ENCODE data around the gene PTPN23.

Gene PTPN23

DNA sequence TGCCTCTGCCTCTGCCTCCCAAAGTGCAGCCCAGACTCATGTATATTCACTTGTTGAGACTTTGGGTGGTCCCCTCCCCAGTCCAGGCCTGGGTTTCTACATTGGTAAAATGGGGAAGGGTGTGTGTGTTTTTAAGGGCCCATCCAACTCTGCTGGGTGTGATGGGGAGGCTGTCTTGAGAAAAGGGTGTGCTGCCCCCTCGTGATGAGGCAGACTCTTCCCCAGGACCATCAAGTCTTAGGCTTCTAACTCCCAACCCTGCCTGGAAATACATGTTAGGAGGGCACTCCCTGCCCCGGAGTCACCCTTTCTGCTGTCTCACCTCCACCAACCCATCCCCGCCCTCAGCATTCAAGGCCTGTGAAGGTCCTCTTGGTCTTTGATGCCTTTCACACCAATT is 4.4 kb upstream of the PTPN23 start:
- no peak for DNase-seq

DNA sequence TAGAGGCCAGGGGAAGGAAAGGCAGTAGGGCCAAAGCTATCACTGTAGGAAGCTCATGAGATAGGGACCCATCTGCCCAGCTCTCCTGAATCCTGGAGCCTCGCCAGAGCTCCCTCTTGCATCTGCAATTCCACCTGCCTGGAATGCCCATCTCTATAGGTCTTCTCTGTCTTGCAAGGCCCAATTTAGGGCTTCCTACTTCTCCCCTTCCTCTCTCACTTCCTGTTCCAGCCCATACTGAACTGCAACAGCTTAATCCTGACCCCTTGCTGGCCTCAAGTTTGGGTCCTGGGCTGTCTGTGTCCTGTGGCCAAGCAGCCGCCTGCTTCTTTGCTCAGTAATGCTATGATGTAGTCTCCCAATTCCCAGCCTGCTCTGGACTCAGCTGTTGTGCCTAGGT is 3.6 kb upstream of the PTPN23 start:
- no peak for DNase-seq

DNA sequence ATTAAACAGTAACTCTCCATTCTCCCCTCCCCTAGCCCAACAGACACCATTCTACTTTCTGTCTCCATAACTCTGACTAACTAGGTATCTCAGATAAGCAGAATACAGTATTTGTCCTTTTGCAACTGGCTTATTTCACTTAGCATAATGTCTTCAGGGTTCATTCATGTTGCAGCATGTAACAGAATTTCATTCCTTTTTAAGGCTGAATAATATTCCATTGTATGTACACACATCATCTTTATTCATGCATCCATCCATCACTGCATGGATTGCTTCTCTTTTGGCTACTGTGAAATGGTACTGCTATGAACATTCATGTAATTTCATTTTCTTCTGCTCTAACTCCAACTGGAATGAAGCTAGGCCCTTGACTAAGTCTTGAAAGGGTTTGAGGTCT is 2.0 kb upstream of the PTPN23 start:
- DNase-seq = no peak

DNA sequence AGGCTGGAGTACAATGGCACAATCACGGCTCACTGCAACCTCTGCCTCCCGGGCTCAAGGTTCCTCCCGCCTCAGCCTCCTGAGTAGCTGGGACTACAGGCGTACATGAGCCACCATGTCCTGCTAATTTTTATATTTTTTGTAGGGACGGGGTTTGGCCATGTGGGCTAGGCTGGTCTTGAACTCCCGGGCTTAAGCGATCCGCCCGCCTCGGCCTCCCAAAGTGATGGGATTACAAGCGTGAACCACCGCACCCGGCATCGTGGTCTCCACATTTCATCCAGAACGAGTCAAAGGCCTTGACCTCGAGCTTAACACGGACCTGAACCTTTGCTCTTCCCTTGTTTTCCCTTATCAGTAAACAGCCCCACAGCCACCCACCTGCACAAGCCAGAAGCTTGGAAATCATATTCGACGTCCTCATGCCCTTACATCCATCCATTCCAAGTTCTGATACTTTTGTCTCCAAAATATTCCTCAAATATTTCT is 1.4 kb upstream of the PTPN23 start:
- DNase-seq = no peak

DNA sequence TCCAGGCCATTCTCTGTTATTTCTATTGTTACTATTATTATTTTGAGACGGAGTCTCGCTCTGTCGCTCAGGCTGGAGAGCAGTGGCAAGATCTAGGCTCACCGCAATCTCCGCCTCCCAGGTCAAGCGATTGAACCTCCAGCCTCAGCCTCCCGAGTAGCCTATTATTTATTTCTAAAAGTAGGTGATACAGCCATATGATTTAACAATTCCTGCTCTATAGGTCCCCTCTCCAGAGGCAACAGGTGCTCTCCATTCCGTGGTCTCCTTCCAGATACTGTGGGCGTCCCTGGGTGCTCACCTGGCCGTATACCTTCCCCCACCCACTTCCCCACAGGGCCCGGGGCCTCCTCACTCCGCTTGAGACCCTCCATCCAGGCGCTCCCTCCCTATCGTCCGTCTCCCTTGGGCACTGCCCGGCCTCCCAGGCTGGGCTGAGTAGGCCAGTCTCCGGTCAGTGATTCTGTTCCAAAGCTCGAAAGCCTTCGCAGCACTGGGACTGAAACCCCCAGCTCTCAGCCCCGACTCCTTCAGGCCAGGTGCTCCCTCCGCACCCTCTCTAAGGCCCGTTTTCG is 708 bp upstream of the PTPN23 start:
- no peak for DNase-seq

DNA sequence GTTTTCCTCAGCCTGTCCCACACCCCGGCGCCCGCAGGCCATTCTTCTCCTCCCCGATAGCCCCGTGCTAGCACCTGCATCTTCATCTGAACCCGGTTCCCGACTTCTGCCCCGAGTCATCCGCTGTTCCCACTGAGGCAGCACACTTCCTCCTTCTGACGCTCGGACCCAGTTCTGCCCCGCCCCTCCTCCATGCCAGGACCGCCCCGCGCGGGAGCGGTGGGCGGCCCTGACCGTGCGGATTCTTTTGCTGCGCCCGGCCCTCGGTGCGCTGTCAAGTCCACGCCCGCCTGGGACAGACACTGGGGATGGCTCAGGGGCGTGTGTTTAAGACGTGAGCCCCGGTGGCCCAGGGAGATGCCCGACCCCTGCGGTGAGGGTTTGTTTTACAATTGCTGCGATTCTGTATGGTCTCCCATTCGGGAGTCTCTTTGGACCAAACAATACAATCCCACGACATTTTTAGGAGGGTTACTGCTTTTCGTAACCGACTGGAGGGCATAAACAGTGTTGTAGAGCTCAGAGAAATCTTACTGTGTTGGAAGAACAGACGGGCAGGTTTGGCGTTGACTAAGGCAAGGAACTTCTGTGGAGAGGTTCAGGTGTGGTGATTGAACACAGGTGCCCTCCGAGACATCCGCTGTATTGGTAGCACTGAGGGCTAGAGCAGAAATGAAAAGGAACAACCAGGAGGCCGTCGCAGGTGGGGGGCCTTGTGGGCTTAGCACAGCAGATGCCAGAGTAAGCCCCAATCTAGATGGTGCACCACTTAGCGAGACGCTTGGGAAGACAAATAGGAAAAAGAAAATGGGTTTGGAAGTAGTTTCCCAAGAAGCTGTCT is 716 bp downstream of the PTPN23 start:
- peak; percentile 90 for DNase-seq

DNA sequence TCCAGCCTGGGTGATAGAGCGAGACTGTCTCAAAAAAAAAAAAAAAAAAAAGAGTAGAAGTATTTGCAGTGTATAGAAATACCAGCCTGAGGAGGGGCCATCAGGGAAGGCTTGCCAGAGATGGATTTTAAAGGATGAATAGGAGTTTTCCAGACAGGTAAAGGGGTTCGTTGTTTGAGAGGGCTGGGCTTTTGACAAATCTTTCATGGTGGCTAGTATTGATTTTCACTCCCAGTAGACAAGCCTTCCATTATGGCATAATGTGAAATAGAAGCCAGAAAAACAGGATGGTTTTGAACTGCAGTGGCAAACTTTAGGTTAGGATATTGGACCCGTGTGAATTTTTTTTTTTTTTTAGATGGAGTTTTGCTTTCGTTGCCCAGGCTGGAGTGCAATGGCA is 3.6 kb downstream of the PTPN23 start:
- no peak for DNase-seq

DNA sequence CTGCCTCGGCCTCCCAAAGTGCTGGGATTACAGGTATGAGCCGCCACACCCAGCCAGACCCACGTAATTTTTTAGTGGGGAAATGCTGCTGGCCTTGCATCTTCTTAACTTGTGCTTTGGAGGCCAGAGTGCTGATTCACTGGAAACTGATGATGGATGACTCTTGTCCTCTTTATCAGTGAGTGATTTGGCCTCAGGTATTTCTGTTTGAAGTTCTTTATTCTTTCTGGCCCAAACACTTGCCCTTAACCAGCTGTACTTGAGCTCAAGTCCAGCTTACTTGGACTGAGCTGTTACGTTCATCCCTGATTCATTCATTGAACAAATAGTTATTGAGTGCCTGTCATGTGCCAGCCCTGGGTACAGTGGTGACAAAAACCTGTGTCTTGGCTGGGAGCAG is 4.2 kb downstream of the PTPN23 start:
- no peak for DNase-seq

DNA sequence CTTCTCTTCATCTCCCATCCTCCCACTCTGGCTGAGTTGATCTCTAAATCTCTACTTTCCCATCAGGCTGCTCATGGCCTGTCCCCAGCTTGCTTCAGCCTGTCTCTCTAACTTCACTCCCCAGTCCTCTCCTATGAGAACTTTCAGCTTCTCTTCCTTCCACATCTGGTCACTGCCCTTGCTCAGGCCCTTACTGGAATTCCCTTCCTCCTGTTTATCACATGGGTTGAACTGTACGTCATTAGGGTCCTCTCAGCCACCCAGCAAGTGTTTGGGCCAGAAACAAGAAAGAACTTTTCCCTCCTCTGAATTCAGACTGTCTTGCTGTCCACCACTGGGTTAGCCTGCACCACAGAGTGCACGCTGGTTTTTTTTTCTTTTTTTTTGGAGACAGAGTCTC is 5.0 kb downstream of the PTPN23 start:
- DNase-seq = no peak

DNA sequence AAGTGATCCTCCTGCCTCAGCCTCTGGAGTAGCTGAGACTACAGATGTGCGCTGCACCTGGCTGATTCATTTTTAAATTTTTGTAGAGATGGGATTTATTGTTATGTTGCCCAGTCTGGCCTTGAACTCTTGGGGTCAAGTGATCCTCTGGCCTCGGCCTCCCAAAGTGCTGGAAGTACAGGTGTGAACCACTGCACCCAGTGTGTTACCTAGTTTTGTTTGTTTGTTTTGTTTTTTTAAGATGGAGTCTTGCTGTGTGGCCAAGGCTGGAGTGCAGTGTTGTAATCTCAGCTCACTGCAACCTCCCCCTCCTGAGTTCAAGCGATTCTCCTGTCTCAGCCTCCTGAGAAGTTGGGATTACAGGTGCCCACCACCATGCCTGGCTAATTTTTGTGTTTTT is 12.1 kb downstream of the PTPN23 start:
- no peak for DNase-seq

DNA sequence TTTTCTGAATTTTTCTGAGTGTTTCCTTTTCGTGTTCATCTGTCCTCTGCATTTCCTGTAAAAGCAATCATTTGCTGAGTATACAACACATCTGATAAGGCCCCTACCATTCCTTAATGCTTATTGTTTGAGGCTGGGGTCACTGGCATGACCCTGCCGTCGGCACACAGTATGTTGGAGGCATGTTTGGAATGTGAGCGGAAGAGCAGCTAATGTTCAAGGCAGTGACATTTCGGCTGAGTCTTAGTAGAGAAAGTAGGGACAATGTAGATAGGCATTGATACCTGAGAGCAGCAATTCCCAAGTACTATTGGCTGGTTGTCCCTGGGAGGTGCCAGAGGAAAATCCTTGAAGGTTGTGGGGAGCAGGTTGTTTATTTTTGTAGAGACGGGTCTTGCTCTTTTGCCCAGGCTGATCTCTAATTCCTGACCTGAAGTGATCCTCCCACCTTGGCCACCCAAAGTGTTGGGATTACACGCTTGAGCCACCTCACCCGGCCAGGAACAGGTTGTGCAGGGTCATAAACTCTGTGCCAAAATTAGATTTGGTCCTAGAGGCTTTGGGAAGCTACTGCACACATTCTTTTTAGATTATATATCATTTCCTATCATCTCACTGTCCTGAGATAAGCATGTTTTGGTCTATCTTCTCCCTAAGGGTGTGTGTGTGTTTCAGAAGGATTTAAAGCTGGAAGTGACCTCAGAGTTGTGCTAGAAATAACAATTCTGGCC is 13.5 kb downstream of the PTPN23 start:
- no peak for DNase-seq

DNA sequence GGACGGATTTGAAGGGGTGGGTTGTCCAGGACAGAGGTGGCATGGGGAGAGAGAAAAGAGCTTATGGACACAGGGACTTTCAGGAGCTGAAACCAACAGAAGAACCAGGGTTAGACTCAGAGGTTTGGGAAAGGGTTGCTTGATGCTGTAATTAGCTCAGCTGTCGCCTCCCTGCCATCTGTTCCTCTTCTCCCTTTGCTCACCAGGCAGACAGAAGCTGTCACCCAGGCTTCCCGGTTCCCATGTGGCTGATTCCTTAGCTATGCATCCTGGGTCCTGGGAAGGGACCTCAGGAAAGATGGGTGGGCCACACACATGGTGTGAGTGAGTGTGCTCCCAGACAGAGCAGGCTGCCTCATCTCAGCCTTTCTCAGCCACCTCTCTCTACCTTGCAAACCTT is 14.1 kb downstream of the PTPN23 start:
- no peak for DNase-seq

DNA sequence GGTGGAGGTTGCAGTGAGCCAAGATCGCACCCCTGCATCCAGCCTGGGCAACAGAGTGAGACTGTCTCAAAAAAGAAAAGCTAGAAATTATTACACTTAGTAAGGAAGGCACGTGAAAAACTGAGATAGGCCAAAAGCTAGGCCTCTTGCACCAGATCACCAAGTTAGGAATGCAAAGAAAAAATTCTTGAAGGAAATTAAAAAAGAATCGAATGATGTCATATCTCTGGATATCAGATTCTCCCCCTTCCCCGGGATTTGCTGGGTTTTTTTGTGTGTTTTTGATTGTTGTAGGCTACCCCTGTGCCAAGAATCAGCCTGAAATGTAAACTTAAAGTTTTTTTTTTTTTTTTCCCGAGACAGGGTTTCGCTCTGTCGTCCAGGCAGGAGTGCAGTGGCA is 17.4 kb downstream of the PTPN23 start:
- DNase-seq = no peak

DNA sequence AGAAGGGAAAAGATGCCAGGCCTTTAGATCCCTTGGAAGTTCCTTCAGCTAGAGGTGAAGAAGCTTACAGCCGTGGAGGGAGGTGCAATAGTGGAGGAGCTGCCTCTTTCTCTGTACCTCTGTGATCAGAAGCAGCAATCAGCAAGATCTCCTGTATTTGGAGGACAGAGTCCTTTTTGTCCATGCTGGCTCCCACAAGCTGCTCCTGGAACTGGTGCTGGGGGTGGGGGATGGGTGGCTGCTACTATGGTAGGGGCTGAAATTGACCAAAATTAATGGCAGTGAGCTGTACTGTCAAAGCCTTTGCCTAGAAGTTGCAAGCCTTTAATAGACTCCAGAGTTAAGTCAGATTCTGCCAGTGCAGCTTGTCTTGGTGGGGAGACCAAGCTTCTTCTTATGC is 18.2 kb downstream of the PTPN23 start:
- no peak for DNase-seq

DNA sequence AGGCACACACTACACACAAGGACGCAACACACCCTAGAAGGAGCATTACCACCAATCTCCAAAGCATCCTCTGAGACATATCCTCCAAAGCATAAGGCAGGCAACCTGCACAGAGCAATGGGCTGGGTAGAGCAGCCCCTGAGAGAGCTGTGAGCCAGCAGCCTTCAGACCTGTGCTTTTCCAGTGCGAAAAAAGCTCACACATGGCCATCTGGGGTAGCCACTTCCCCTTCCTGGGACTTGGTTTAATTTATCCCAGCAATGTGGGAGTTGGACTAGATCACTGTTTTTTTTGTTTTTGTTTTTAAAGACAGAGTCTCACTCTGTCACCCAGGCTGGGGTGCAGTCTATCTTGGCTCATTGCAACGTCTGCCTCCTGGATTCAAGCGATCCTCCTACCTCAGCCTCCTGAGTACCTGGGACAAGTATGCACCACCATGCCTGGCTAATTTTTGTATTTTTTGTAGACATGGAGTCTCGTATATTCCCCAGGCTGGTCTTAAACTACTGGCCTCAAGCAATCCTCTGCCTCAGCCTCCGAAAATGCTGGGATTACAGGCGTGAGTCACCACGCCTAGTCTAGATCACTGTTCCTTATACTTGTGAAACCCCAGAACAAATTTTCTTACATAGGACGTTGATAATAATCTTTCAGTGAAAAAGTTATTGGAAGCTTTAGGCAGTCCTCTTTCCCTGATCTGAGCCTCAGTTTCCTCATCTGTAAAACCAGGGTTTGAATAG is 18.9 kb downstream of the PTPN23 start:
- no peak for DNase-seq

DNA sequence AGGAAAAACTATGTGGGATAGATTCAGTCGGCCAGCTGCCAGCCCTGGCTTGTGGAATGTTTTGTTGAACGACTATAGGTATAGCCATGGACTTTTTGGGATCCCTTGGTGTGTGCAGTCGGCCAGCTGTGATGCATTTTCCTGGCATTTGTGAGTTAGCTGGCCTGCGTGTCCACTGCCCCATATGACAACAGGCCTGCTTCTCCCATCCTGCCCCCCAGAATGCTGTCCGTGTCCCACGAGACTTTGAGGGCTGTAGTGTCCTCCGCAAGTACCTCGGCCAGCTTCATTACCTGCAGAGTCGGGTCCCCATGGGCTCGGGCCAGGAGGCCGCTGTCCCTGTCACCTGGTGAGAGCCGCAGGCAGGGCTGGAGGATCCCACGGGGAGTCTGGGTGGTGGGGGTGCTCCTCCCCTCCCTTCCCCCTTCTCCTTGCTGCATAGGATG is 23.6 kb downstream of the PTPN23 start:
- no peak for DNase-seq

DNA sequence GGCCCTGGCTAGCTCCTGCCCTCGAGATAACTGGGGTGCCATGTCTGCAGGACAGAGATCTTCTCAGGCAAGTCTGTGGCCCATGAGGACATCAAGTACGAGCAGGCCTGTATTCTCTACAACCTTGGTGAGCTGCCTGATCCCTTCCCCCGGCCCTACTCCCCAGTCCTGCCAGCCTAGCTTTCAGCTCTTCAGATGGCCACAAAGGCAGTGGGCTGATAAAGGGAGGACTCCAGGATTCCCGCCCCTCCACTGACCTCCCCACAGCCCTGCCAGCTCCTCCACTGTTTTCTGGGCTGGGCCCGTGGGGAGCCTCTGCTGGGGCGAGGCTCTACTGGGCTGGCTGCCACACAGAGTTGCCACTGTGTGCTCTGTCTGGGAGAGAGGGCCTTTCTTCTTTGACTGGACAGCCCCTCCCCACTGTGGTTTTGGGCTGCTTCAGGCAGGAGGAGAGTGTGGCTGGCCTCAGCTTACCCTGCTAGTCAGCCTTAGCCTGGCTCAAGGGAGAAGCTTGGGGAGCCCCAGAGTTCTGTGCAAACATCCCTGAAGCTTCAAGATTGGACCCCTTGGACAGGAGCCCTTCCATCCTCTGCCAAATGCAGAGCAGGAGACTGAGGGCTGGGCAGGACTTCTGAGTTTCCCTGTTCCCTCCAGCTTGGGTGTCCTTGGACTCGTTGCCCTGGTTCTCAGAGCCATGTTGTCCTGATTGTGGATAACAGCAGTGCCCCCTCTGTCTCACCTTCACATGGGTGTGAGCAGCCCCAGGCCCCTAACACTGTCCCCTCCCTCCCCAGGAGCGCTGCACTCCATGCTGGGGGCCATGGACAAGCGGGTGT is 24.4 kb downstream of the PTPN23 start:
- no peak for DNase-seq

DNA sequence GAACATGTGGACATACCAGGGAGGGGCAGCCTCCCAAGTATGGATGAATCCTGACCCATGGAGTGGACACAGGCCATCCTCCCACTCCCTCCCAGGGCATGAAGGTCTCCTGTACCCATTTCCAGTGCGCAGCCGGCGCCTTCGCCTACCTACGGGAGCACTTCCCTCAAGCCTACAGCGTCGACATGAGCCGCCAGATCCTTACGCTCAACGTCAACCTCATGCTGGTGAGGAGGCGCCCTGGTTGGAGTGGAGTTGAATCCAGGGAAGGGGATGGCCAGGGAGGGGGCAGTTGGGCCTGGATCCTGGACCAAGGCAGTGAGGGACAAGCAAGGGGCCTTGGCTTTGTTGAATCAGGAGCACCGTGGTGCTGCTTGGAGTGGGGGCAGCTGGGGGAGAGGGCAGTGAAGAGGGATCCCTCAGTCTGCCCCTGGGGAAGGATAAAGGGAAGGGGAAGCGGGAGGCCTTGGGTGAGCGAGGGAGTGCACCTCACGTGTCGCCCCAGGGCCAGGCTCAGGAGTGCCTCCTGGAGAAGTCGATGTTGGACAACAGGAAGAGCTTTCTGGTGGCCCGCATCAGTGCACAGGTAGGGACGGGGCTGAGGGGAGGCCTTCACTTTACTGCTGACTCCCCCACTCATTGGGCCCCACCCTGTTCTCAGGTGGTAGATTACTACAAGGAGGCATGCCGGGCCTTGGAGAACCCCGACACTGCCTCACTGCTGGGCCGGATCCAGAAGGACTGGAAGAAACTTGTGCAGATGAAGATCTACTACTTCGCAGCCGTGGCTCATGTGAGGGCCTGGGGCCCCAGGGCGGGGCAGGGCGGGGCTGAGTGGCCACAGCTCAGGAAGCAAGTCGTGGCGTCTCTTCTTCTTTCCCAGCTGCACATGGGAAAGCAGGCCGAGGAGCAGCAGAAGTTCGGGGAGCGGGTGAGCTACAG is 25.3 kb downstream of the PTPN23 start:
- DNase-seq = no peak

DNA sequence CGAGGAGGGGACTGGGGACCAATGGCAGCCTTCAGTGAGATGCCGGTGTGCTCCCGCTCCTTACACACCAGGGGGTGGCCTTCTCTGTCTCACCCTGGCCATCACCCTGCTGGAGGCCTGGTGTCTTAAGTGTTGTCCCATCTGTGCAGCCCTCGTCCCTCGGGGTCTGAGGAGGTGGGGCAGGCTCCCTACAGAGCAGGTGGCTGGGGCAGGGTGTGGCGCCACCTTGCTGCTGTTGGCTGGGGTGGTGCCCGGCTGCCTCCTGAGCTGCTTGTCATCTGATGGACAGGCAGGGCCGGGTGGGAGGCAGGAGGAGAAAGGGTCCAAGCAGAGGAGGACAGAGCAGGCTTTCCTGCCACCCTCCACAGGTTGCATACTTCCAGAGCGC is 25.9 kb downstream of the PTPN23 start:
- no peak for DNase-seq

DNA sequence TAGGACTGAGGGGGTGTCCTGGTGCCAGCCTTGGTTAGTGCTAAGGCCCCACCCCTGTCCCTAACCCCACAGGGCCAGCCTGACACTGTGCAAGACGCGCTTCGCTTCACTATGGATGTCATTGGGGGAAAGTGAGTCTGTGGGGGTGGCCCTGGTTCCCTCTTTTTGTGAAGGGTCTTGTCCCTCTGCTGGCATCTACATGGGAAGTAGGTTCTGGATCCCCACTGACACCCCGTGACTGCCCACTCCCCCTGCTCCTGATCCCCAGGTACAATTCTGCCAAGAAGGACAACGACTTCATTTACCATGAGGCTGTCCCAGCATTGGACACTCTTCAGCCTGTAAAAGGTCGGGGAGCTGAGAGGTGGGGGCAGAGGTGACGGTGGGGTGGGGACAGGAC is 26.4 kb downstream of the PTPN23 start:
- DNase-seq = no peak

All from activated effector memory CD4-positive, alpha-beta T cell treated with anti-CD3 and anti-CD28 coated beads, Interleukin-2, amount 50 U/mL, for 16 hours (primary cell).